Lung (tissue), 12 donors: ENCODE data around the gene AREL1. TPM values are rescaled to one million over a fixed set of nuclear protein-coding genes. Genes with fewer than 3 reads are reported as not detected.

Experiments
- ATAC-seq: fragments of 200-7000 bp; cut with Tn5 transposase; one replicate; pipeline ENCODE4 v1.9.1; 2020; ENCODE audit warnings: moderate number of reproducible peaks; ENCODE audit not compliant: insufficient read depth, low FRiP score
- DNase-seq, 3 donors: peaks; one replicate each; pipeline ENCODE4 v3.0.0-alpha.2; 2013 to 2017
- H3K27ac ChIP-seq, 2 donors: one replicate each; pipeline ENCODE4 v1.5.1; 2013; ENCODE audit warnings: mild to moderate bottlenecking in 2 of 2, moderate library complexity in 2 of 2, control low read depth in 1 of 2, inconsistent platforms in 1 of 2, low read depth in 1 of 2, low read length in 1 of 2
- H3K27me3 ChIP-seq, 3 donors: one replicate each; pipeline ENCODE4 v1.5.1; 2013; ENCODE audit warnings: low read length in 2 of 3; ENCODE audit not compliant: control insufficient read depth in 3 of 3, insufficient read depth in 3 of 3
- H3K36me3 ChIP-seq, 4 donors: one replicate each; pipeline ENCODE4 v1.5.1; 2013; ENCODE audit warnings: low read length in 4 of 4, mild to moderate bottlenecking in 1 of 4, moderate library complexity in 1 of 4; ENCODE audit not compliant: control insufficient read depth in 4 of 4, insufficient read depth in 4 of 4
- H3K4me1 ChIP-seq, 5 donors: one replicate each; pipeline ENCODE4 v1.5.1; 2013; ENCODE audit warnings: low read length in 5 of 5, mild to moderate bottlenecking in 2 of 5, moderate library complexity in 1 of 5; ENCODE audit not compliant: control insufficient read depth in 5 of 5, insufficient read depth in 5 of 5
- H3K4me3 ChIP-seq: one replicate; pipeline ENCODE4 v1.5.1; 2013; ENCODE audit warnings: mild to moderate bottlenecking, control low read depth, moderate library complexity
- H3K9ac ChIP-seq, 2 donors: one replicate each; pipeline ENCODE4 v1.5.1; 2013; ENCODE audit warnings: low read length in 2 of 2, control low read depth in 1 of 2; ENCODE audit not compliant: insufficient read depth in 1 of 2
- H3K9me3 ChIP-seq, 4 donors: one replicate each; pipeline ENCODE4 v1.5.1; 2013; ENCODE audit warnings: low read length in 3 of 4, mild to moderate bottlenecking in 1 of 4, moderate library complexity in 1 of 4; ENCODE audit not compliant: control insufficient read depth in 4 of 4, insufficient read depth in 3 of 4
- CTCF ChIP-seq: IDR thresholded peaks from 2 replicates; pipeline ENCODE4 v1.5.1; 2012; ENCODE audit warnings: mild to moderate bottlenecking; ENCODE audit errors: control extremely low read depth, extremely low read depth
- WGBS, 2 donors: extraction: QIAGEN DNeasy Blood & Tissue Kit; methylation state at CpG; one replicate each; pipeline ENCODE4 v1.1.7; 2013; 5-methylcytosine and 5-hydroxymethylcytosine counted together
- polyA plus RNA-seq, 2 donors: library from polyadenylated mRNA; stranded (reverse); fragments of 200-250 nt; gene quantifications; one replicate each; pipeline ENCODE4 v1.2.1, GENCODE V29; 2013
- total RNA-seq, 2 donors: library from RNA; depleted of rRNA in 1 of 2; stranded (reverse); fragments of >200 nt in 1 of 2; gene quantifications; one replicate each; pipeline ENCODE4 v1.2.1, GENCODE V29; 2014 to 2021
- donor health status: control.
- donor health status: control.
- donor health status: Bipolar disorder and iron deficiency.
- donor health status: healthy.
- donor health status: DM: yes; HTN: yes; CAD: no.

Gene AREL1
- total and polyA plus RNA-seq, 4 donors = 10.5 to 41.6 (median 23.8) TPM

- ATAC-seq (no peak), DNase-seq (peak; percentile 74 to 82 (median 79))
- 74 to 82% methylated on average over 7 of the region's 7 CpGs for WGBS, 2 donors
- H3K27me3 ChIP-seq = no peaks in the 10 kb centered on the region
- H3K4me3 ChIP-seq = no peak overlapping the region
- no peak for TF ChIP-seq CTCF
- no peaks in the 10 kb centered on the region for H3K9me3 ChIP-seq
- H3K9ac ChIP-seq = no peak overlapping the region
- no peak overlapping the region for H3K27ac ChIP-seq
- peaks cover 0 to 4% (median 0%) of the 10 kb centered on the region in 4 donors for H3K36me3 ChIP-seq
- peaks cover 0 to 32% (median 9%) of the 10 kb centered on the region in 5 donors for H3K4me1 ChIP-seq
Observed at GRCh38 chr14:74648601-74649000, 64.3 kb downstream of the AREL1 start.

- DNase-seq (peak; percentile 51 to 70 (median 67)), ATAC-seq (no peak)
- peaks cover 0 to 26% (median 9%) of the 10 kb centered on the region in 5 donors for H3K4me1 ChIP-seq
- no peaks in the 10 kb centered on the region for H3K27me3 ChIP-seq
- no peaks in the 10 kb centered on the region for H3K9me3 ChIP-seq
- no peak for TF ChIP-seq CTCF
- peak overlapping the region in 1 of 2 donors; percentile 3 for H3K27ac ChIP-seq
- H3K9ac ChIP-seq = peak overlapping the region in 1 of 2 donors; percentile 47
- 27 to 47% methylated on average over 7 of the region's 7 CpGs for WGBS, 2 donors
- H3K36me3 ChIP-seq = peaks cover 0 to 4% (median 0%) of the 10 kb centered on the region in 4 donors
- H3K4me3 ChIP-seq = no peak overlapping the region
Observed at GRCh38 chr14:74647678-74648461, 65.0 kb downstream of the AREL1 start.

- H3K4me1 ChIP-seq = peaks cover 0 to 19% (median 9%) of the 10 kb centered on the region in 5 donors
- DNase-seq (no peak), ATAC-seq (no peak)
- no peaks in the 10 kb centered on the region for H3K9me3 ChIP-seq
- 90 to 97% methylated on average over 11 of the region's 11 CpGs for WGBS, 2 donors
- H3K27ac ChIP-seq = no peak overlapping the region
- H3K36me3 ChIP-seq = peaks cover 0 to 1% (median 0%) of the 10 kb centered on the region in 4 donors
- TF ChIP-seq CTCF = no peak
- no peaks in the 10 kb centered on the region for H3K27me3 ChIP-seq
- no peak overlapping the region for H3K4me3 ChIP-seq
- no peak overlapping the region for H3K9ac ChIP-seq
Observed at GRCh38 chr14:74647061-74647677, 65.7 kb downstream of the AREL1 start.
